ENCODE data around the gene DENND1C.

DENND1C gene

GRCh38 chr19:6481541-6482342 is at the start of gene DENND1C:
Gene DENND1C (minus strand): TSS chr19:6481787. CDS start chr19:6481695, 92 bp downstream.
- DNase-seq (ENCODE audit: low read depth, low spot score): no peak

GRCh38 chr19:6530386-6531162 is 49.0 kb upstream of the DENND1C start, which contains the start of gene TNFSF9:
Gene TNFSF9 (plus strand): TSS chr19:6531026. CDS start chr19:6531037, 11 bp downstream.
- no peak for DNase-seq (ENCODE audit: low read depth, low spot score)

- no peak for DNase-seq (ENCODE audit: low read depth, low spot score)
These were observed 48.4 kb upstream of the DENND1C start for GRCh38 chr19:6529937-6530385.

- DNase-seq (ENCODE audit: low read depth, low spot score): no peak
These were observed 47.8 kb upstream of the DENND1C start for GRCh38 chr19:6529351-6529750.

GRCh38 chr19:6528544-6529121 is 47.0 kb upstream of the DENND1C start:
- DNase-seq (ENCODE audit: low read depth, low spot score): no peak

GRCh38 chr19:6527893-6528543 is 46.4 kb upstream of the DENND1C start:
- no peak for DNase-seq (ENCODE audit: low read depth, low spot score)

- DNase-seq (ENCODE audit: low read depth, low spot score): no peak
These were observed 42.7 kb upstream of the DENND1C start for GRCh38 chr19:6524311-6524710.

- no peak for DNase-seq (ENCODE audit: low read depth, low spot score)
These were observed 41.1 kb upstream of the DENND1C start for GRCh38 chr19:6522712-6523111.

- DNase-seq (ENCODE audit: low read depth, low spot score): no peak
These were observed 40.4 kb upstream of the DENND1C start for GRCh38 chr19:6521718-6522646.

- no peak for DNase-seq (ENCODE audit: low read depth, low spot score)
These were observed 37.7 kb upstream of the DENND1C start for GRCh38 chr19:6519289-6519688.

GRCh38 chr19:6518145-6518911 is 36.7 kb upstream of the DENND1C start:
- DNase-seq (ENCODE audit: low read depth, low spot score): no peak

GRCh38 chr19:6516659-6517291 is 35.2 kb upstream of the DENND1C start:
- DNase-seq (ENCODE audit: low read depth, low spot score): peak; percentile 44

GRCh38 chr19:6516018-6516658 is 34.6 kb upstream of the DENND1C start:
- DNase-seq (ENCODE audit: low read depth, low spot score): peak; percentile 61

GRCh38 chr19:6514926-6515544 is 33.4 kb upstream of the DENND1C start:
- no peak for DNase-seq (ENCODE audit: low read depth, low spot score)

GRCh38 chr19:6514089-6514488 is 32.5 kb upstream of the DENND1C start:
- DNase-seq (ENCODE audit: low read depth, low spot score): no peak

GRCh38 chr19:6510618-6511017 is 29.0 kb upstream of the DENND1C start:
- DNase-seq (ENCODE audit: low read depth, low spot score): no peak

GRCh38 chr19:6509118-6509971 is 27.8 kb upstream of the DENND1C start:
- DNase-seq (ENCODE audit: low read depth, low spot score): no peak

All from smooth muscle cell of the brain vasculature (primary cell).